H1 (cell line): Measurements from ENCODE around the gene CNNM3.

ENCODE experiments used
- CHD1 ChIP-seq: IDR thresholded peaks from 2 replicates; pipeline ENCODE4 v1.6.1; 2012; ENCODE audit warnings: low read depth, low read length, improper control_type of control experiment
- JUND ChIP-seq: IDR thresholded peaks from 2 replicates; pipeline ENCODE4 v1.6.1; 2011; ENCODE audit warnings: mild to moderate bottlenecking, improper control_type of control experiment, low read length
- POLR2A ChIP-seq, 2 experiments: IDR thresholded peaks; 1 replicate in 1 of 2; 2 replicates in 1 of 2; pipeline ENCODE4 v1.6.1; 2011; ENCODE audit warnings: low read depth in 2 of 2, low read length in 2 of 2, mild to moderate bottlenecking in 2 of 2; ENCODE audit errors: control extremely low read depth in 1 of 2
- POLR2AphosphoS5 ChIP-seq: IDR thresholded peaks from 2 replicates; pipeline ENCODE4 v1.6.1; 2011; ENCODE audit warnings: low read depth, low read length
- SP1 ChIP-seq: IDR thresholded peaks from 2 replicates; pipeline ENCODE4 v1.6.1; 2011; ENCODE audit warnings: low read depth, low read length
- YY1 ChIP-seq: IDR thresholded peaks from 2 replicates; pipeline ENCODE4 v1.6.1; 2011; ENCODE audit warnings: low read depth, mild to moderate bottlenecking, low read length
- TF ChIP-seq, protein P1 (sequence below), 3 experiments: IDR thresholded peaks; 1 replicate in 2 of 3; 2 replicates in 1 of 3; pipeline versions ENCODE4 v1.5.1 to v1.6.1; 2011; ENCODE audit warnings: low read length in 3 of 3, mild to moderate bottlenecking in 3 of 3, inconsistent platforms in 2 of 3, low read depth in 1 of 3, moderate library complexity in 1 of 3; ENCODE audit not compliant: insufficient read depth in 1 of 3; ENCODE audit errors: control extremely low read depth in 1 of 3
- TF ChIP-seq, protein P2 (sequence below): IDR thresholded peaks from 2 replicates; pipeline ENCODE4 v1.6.1; 2012; ENCODE audit warnings: inconsistent platforms

DNA sequence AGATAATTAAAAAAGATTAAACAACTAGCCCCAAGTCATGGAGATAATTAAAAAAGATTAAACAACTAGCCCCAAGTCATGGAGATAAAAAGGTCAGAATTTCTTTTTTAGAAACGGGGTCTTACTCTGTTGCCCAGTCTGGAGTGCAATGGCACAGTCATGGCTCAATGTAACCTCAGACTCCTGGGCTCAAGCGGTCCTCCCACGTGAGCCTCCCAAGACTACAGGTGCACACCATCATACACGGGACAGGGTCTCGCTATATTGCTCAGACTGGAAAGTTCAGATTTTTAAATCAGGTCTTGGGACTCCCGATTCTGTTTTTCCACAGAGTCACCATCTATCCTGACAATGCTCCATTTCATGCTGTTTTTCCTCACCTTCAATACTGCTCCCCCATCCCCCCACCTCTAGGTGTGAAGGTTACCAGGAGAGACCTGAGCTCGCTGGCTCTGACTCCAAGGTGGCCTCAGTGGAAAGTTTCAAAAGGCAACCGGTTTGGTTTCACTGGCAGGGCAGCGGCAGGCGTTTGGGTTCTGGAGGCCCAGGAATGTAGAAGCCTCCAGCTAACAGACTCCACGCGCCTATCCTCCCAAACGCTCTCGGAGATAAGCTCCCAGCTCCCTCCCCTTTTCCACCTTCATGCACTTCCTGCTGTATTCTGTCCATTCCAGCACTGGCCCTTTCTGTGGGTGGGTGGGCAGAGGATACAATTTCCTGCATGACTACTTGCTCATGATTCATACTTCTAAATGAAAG, 56.7 kb downstream of the CNNM3 start:
- TF ChIP-seq, protein P1, sequence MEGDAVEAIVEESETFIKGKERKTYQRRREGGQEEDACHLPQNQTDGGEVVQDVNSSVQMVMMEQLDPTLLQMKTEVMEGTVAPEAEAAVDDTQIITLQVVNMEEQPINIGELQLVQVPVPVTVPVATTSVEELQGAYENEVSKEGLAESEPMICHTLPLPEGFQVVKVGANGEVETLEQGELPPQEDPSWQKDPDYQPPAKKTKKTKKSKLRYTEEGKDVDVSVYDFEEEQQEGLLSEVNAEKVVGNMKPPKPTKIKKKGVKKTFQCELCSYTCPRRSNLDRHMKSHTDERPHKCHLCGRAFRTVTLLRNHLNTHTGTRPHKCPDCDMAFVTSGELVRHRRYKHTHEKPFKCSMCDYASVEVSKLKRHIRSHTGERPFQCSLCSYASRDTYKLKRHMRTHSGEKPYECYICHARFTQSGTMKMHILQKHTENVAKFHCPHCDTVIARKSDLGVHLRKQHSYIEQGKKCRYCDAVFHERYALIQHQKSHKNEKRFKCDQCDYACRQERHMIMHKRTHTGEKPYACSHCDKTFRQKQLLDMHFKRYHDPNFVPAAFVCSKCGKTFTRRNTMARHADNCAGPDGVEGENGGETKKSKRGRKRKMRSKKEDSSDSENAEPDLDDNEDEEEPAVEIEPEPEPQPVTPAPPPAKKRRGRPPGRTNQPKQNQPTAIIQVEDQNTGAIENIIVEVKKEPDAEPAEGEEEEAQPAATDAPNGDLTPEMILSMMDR (IDR thresholded peaks at IDR 0.05; ENCODE audit: control extremely low read depth in 1 of 3, insufficient read depth in 1 of 3, low read depth in 1 of 3, low read length in 3 of 3) = no peak
- TF ChIP-seq SP1 (no peak), POLR2AphosphoS5 (no peak), POLR2A (IDR thresholded peaks at IDR 0.05; ENCODE audit: control extremely low read depth in 1 of 2, low read depth in 2 of 2, low read length in 2 of 2) (no peak), YY1 (no peak), CHD1 (no peak), JUND (no peak)
- TF ChIP-seq, protein P2, sequence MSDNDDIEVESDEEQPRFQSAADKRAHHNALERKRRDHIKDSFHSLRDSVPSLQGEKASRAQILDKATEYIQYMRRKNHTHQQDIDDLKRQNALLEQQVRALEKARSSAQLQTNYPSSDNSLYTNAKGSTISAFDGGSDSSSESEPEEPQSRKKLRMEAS = no peak
